ENCODE results near the gene ST3GAL2. TPM values are rescaled to one million over a fixed set of nuclear protein-coding genes. Genes with fewer than 3 reads are reported as not detected.

ST3GAL2 gene
- 3.4 and 9.3 TPM in 2 replicates for total RNA-seq

GRCh38 chr16:70438969-70439862 is at the start of gene ST3GAL2:
TSS of gene ST3GAL2 (minus strand) at chr16:70439100. CDS start at chr16:70398530, 40,570 bp downstream.

GRCh38 chr16:70454222-70455034 is 15.5 kb upstream of the ST3GAL2 start, which contains the start of gene FCSK:
TSS of gene FCSK (plus strand) at chr16:70454595. CDS start at chr16:70463191, 8,596 bp downstream.

Other genes starting within 250 kb of the ST3GAL2 start
- gene EXOSC6, start 187.2 kb downstream of the ST3GAL2 start, total RNA-seq, result 46.8 and 87.0 TPM in 2 replicates
- 450 and 528 TPM in 2 replicates for gene AARS1, start 149.6 kb downstream of the ST3GAL2 start, total RNA-seq
- gene DDX19B, start 139.9 kb downstream of the ST3GAL2 start, total RNA-seq, result 24.8 and 43.1 TPM in 2 replicates
- gene DDX19A, start 92.2 kb downstream of the ST3GAL2 start, total RNA-seq, result 29.0 and 41.9 TPM in 2 replicates
- gene FCSK, start 15.5 kb upstream of the ST3GAL2 start, total RNA-seq, result 11.3 and 12.9 TPM in 2 replicates
- 43.4 and 46.3 TPM in 2 replicates for gene COG4, start 84.5 kb upstream of the ST3GAL2 start, total RNA-seq
- 79.3 and 105 TPM in 2 replicates for gene SF3B3, start 84.7 kb upstream of the ST3GAL2 start, total RNA-seq
- 1.0 and 2.1 TPM in 2 replicates for gene IL34, start 207.5 kb upstream of the ST3GAL2 start, total RNA-seq
- gene MTSS2, start 247.0 kb upstream of the ST3GAL2 start, total RNA-seq, result 23.2 and 73.8 TPM in 2 replicates

Measured in nasal cavity respiratory epithelium epithelial cell of viscerocranial mucosa (primary cell).